Activated CD8-positive, alpha-beta T cell treated with anti-CD3 and anti-CD28 coated beads for 36 hours (primary cell): ENCODE results near the gene SYP. TPM values are rescaled to one million over a fixed set of nuclear protein-coding genes. Genes with fewer than 3 reads are reported as not detected.
A peak's percentile ranks its signal among the peaks of the same experiment; 100 is the strongest.
"Not testable (repeated sequence)": the region's sequence is repeated elsewhere in the genome, so short reads cannot be mapped to it uniquely, and the experiment has no call there.

Source experiments
- ATAC-seq: fragments of 200-7000 bp; cut with Tn5 transposase; one replicate; pipeline ENCODE4 v1.10.0; 2021; ENCODE audit warnings: mild to moderate bottlenecking, moderate library complexity
- CTCF ChIA-PET: fragments of 350-600 bp; sonication (Branson Sonifier 250); formaldehyde crosslinking; loops from one replicate; lab custom pipeline; 2021; ENCODE audit warnings: antibody characterized with exemption; lab: Charles Lee
- POLR2A ChIA-PET: fragments of 350-600 bp; sonication (Branson Sonifier 250); formaldehyde crosslinking; loops from one replicate; lab custom pipeline; 2021; ENCODE audit warnings: antibody characterized with exemption; lab: Charles Lee
- DNase-seq: peaks from one replicate; pipeline ENCODE4 v3.0.0-alpha.2; 2020
- H3K27ac Mint-ChIP-seq: one replicate; pipeline ENCODE4 v1.8.0; 2021; ENCODE audit warnings: mild to moderate bottlenecking, mixed read lengths
- H3K27me3 Mint-ChIP-seq: one replicate; pipeline ENCODE4 v1.8.0; 2021; ENCODE audit warnings: mixed read lengths
- H3K36me3 Mint-ChIP-seq: one replicate; pipeline ENCODE4 v1.8.0; 2021; ENCODE audit warnings: low read depth, mixed read lengths
- H3K4me1 Mint-ChIP-seq: one replicate; pipeline ENCODE4 v1.8.0; 2021; ENCODE audit warnings: low read depth, mixed read lengths
- H3K4me3 Mint-ChIP-seq: one replicate; pipeline ENCODE4 v1.8.0; 2021; ENCODE audit warnings: mild to moderate bottlenecking, moderate library complexity, mixed read lengths
- H3K9me3 Mint-ChIP-seq: one replicate; pipeline ENCODE4 v1.8.0; 2021; ENCODE audit warnings: mixed read lengths
- intact Hi-C: fragments of 100-400 bp; cut with micrococcal nuclease; formaldehyde crosslinking; loops from one replicate; pipeline ENCODE4 v1.10.0; 2022
- total RNA-seq, 2 experiments: library from RNA; stranded (reverse); gene quantifications; one replicate each; pipeline ENCODE4 v1.2.3, GENCODE V29; 2021
- TF ChIP-seq, protein P1 (sequence below): fragments of 200-600 bp; IDR thresholded peaks from one replicate; pipeline ENCODE4 v1.8.0; 2022; ENCODE audit warnings: antibody characterized with exemption, mild to moderate bottlenecking

The SYP gene
- total RNA-seq, 2 experiments from 2014 or later: 10.2 to 11.4 TPM

DNA sequence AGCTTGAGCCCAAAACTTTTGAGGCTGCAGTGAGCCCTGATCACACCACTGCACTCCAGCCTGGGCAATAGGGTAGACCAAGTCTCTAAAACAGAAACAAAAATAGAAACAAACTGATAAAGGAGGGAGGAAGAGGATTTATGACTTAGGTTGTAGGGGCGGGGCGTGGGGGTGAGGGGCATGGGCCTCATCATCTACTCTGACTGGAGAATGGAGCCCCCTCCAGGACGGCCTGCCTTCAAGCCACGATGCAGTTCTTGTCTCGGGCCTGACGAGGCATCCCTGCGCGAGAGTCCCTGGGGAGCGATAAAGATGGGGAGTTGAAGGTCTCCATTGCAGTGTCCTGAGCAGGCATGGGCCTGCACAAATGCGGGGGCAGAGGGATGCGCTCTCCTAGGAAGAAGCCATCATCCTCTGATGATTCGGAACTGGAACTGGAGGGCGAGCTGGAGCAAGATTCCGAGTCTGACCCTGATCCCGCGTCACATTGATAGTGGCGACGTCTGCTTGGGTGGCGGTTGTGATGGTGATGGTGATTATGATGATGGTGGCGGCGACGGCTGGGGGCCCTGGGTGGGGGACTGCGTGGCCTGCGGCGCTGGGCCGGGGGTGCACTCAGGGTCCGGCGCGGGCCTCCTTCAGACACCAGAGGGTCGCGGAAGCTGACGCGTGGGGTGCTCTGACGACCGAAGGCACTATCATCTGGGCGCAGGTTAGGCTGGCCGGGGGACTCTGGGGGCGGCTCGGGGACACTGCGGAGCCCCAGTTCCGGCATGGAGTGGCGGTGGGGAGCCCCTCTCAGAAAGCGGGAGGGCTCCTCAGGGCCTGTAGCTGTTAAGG lies 24.3 kb downstream of the SYP start:
- peak; percentile 31 for DNase-seq
- no peak overlapping the region for H3K27ac Mint-ChIP-seq
- intact Hi-C loops: no loop called here
- no peak for ATAC-seq
- no peaks in the 10 kb centered on the region for H3K27me3 Mint-ChIP-seq
- H3K4me3 Mint-ChIP-seq: no peak overlapping the region
- POLR2A ChIA-PET: interaction anchor here (1.5 kb wide), 1 partner anchor 9 kb away, joined by 3 read pairs; no protein-coding TSS in a partner anchor
- no peaks in the 10 kb centered on the region for H3K9me3 Mint-ChIP-seq
- peaks cover 46% of the 10 kb centered on the region for H3K36me3 Mint-ChIP-seq
- CTCF ChIA-PET: no interaction called here
- TF ChIP-seq, protein P1, sequence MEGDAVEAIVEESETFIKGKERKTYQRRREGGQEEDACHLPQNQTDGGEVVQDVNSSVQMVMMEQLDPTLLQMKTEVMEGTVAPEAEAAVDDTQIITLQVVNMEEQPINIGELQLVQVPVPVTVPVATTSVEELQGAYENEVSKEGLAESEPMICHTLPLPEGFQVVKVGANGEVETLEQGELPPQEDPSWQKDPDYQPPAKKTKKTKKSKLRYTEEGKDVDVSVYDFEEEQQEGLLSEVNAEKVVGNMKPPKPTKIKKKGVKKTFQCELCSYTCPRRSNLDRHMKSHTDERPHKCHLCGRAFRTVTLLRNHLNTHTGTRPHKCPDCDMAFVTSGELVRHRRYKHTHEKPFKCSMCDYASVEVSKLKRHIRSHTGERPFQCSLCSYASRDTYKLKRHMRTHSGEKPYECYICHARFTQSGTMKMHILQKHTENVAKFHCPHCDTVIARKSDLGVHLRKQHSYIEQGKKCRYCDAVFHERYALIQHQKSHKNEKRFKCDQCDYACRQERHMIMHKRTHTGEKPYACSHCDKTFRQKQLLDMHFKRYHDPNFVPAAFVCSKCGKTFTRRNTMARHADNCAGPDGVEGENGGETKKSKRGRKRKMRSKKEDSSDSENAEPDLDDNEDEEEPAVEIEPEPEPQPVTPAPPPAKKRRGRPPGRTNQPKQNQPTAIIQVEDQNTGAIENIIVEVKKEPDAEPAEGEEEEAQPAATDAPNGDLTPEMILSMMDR: no peak
- peaks cover 19% of the 10 kb centered on the region for H3K4me1 Mint-ChIP-seq

DNA sequence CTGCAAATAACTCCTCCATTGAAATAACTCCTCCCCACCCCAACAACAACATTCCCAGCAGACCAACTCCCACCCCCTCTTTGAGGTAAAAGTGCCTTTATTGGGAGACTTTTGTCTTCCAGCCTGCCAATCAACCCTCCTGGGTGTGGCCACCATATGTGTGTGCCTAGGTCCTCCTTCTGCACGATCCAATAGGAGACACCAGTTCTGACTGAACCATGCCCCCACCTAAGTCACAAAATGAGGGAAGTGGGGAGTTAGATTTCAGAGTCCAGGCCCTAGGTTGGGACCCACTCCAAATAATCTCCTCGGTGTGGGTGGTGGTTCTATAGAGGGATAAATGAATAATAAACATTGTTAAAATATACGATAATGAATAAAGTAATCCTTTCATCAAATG lies 25.3 kb downstream of the SYP start:
- intact Hi-C loops: no loop called here
- Mint-ChIP-seq H3K36me3 (peaks cover 41% of the 10 kb centered on the region), H3K4me1 (peaks cover 19% of the 10 kb centered on the region), H3K27me3 (no peaks in the 10 kb centered on the region), H3K4me3 (no peak overlapping the region), H3K9me3 (no peaks in the 10 kb centered on the region), H3K27ac (no peak overlapping the region)
- ChIA-PET CTCF (no interaction called here), POLR2A (interaction anchor here (1.6 kb wide), 1 partner anchor 8 kb away, joined by 6 read pairs; no protein-coding TSS in a partner anchor)
- ATAC-seq (no peak), DNase-seq (no peak)
- TF ChIP-seq, protein P1: no peak

DNA sequence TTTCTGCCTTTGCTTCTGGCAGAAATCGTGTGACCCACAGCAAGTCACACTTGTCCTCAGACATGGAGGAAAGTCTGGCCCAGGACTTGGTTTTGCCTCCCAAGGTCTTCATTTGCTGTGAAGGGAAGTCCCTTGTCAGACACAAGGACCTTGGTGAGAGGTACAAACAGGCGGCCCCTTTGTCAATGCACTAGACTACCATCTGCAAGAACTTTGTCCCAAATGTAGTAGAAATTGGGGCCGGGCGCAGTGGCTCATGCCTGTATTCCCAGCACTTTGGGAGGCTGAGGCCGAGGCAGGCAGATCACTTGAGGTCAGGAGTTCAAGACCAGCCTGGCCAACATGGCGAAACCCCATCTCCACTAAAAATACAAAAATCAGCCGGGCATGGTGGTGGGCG lies 26.4 kb downstream of the SYP start:
- CTCF ChIA-PET, H3K27me3 Mint-ChIP-seq, ATAC-seq, intact Hi-C loops, DNase-seq, H3K9me3 Mint-ChIP-seq, H3K27ac Mint-ChIP-seq: not testable (repeated sequence)
- Mint-ChIP-seq H3K4me3 (peak overlapping the region; percentile 85), H3K4me1 (peaks cover 19% of the 10 kb centered on the region), H3K36me3 (peaks cover 35% of the 10 kb centered on the region)
- POLR2A ChIA-PET: interaction anchor here (1.5 to 1.6 kb wide), 2 partner anchors 9 to 12 kb away, joined by 6 read pairs; no protein-coding TSS in a partner anchor

DNA sequence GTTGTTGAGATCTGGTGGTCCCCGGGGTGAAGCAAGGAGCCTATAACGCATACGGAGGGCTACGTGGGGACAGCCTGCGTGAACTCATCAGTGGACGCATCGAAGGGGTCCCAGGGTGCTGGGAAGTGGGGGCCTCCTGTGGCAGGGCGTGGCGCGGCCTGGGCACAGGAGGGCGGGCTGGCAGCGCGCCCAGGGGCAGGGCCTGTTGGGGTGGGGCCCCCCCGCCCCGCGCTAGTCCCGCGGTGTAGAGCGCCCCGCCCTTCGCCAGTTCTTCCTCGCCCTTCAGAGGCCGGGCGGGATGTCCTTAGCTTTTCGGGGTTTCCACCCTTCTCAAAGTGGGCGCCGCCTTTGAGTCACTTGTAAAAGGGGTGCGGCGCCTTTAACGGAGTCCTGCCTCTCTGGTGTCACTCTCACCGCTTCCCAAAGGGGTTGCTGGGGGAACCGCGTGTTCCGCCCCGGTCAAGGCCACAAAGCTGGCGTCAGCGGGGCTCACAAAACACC lies 27.7 kb downstream of the SYP start:
- Mint-ChIP-seq H3K36me3 (peaks cover 31% of the 10 kb centered on the region), H3K4me1 (peaks cover 23% of the 10 kb centered on the region), H3K9me3 (no peaks in the 10 kb centered on the region), H3K4me3 (peak overlapping the region; percentile 85), H3K27ac (peak overlapping the region; percentile 93), H3K27me3 (no peaks in the 10 kb centered on the region)
- POLR2A ChIA-PET: interaction anchor here (1.4 to 1.5 kb wide), 2 partner anchors 11 to 13 kb away, joined by 3 to 6 read pairs; no protein-coding TSS in a partner anchor
- intact Hi-C loops: no loop called here
- CTCF ChIA-PET: interaction anchor here (0.8 to 2.0 kb wide), 2 partner anchors 16 to 19 kb away, joined by 3 to 6 read pairs; no protein-coding TSS in a partner anchor
- ATAC-seq (peak; percentile 81), DNase-seq (peak; percentile 89)
- TF ChIP-seq, protein P1: no peak

DNA sequence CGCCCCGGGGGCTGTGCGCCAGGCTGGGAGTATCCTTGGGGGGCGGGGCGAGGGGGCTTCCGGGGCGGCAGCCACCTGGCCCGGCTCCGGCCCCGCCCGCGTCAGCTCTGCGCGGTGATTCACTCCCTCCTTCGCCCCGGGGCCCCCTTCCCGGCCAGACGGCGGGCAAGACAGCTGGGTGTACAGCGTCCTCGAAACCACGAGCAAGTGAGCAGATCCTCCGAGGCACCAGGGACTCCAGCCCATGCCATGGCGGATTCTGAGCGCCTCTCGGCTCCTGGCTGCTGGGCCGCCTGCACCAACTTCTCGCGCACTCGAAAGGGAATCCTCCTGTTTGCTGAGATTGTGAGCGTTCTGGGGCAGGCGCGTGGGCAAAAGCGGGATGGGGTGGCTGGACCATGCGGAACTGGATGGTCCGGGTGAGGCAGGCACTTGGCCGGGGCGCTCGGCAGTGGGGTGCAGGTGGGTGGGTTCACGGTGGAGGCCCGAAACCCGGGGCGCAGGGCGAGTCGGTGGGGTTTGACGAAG lies 28.2 kb downstream of the SYP start, which contains the start of gene PLP2:
Gene PLP2, plus strand, starts transcription at position 147 of the 528 bp plus-strand sequence. Its CDS starts 103 bp downstream, at position 250.
- TF ChIP-seq, protein P1: no peak
- POLR2A ChIA-PET: interaction anchor here (1.4 kb wide), 1 partner anchor 11 kb away, joined by 3 read pairs; no protein-coding TSS in a partner anchor
- Mint-ChIP-seq H3K4me1 (peaks cover 24% of the 10 kb centered on the region), H3K4me3 (peak within 1 kb of the TSS; percentile 85), H3K9me3 (no peaks in the 10 kb centered on the region), H3K27me3 (no peaks in the 10 kb centered on the region), H3K27ac (peak within 1 kb of the TSS; percentile 93), H3K36me3 (peaks cover 29% of the 10 kb centered on the region)
- CTCF ChIA-PET: interaction anchor here (0.8 to 2.0 kb wide), 2 partner anchors 16 to 19 kb away, joined by 3 to 6 read pairs; no protein-coding TSS in a partner anchor
- intact Hi-C loops: no loop called here
- ATAC-seq: peak; percentile 59
- DNase-seq: peak; percentile 85
